Loucy (cell line): ENCODE measurements around the gene ORMDL3.
"Not testable (repeated sequence)": the region's sequence is repeated elsewhere in the genome, so short reads cannot be mapped to it uniquely, and the experiment has no call there.

ENCODE experiments used
- H2AFZ ChIP-seq: fragments of 200-600 bp; sonication (generic); 2 replicates; pipeline ENCODE4 v1.6.0; 2016; ENCODE audit warnings: antibody characterized with exemption, mild to moderate bottlenecking, low read length, moderate library complexity
- H3F3A ChIP-seq: fragments of 200-600 bp; 2 replicates; pipeline ENCODE4 v1.6.0; 2016; ENCODE audit warnings: antibody characterized with exemption, low read depth, mild to moderate bottlenecking
- H3K27me3 ChIP-seq: fragments of 200-600 bp; sonication (generic); 2 replicates; pipeline ENCODE4 v1.6.1; 2014; ENCODE audit warnings: low read length, mild to moderate bottlenecking; ENCODE audit not compliant: insufficient read depth, poor library complexity, severe bottlenecking
- H3K36me3 ChIP-seq: fragments of 200-600 bp; sonication (generic); 2 replicates; pipeline ENCODE4 v1.6.1; 2016; ENCODE audit warnings: low read length; ENCODE audit not compliant: insufficient read depth
- H3K4me1 ChIP-seq: fragments of 200-600 bp; sonication (generic); 2 replicates; pipeline ENCODE4 v1.5.1; 2014; ENCODE audit warnings: low read length, mild to moderate bottlenecking; ENCODE audit not compliant: insufficient read depth, poor library complexity, severe bottlenecking
- H3K4me2 ChIP-seq: fragments of 200-600 bp; sonication (generic); 2 replicates; pipeline ENCODE4 v1.6.0; 2014; ENCODE audit warnings: antibody characterized with exemption, low read length, low read depth, mild to moderate bottlenecking; ENCODE audit not compliant: poor library complexity, severe bottlenecking
- H3K4me3 ChIP-seq: fragments of 200-600 bp; sonication (generic); 2 replicates; pipeline ENCODE4 v1.5.1; 2014; ENCODE audit warnings: low read length, mild to moderate bottlenecking, mixed read lengths; ENCODE audit not compliant: poor library complexity, severe bottlenecking
- H3K79me2 ChIP-seq: fragments of 200-600 bp; sonication (generic); 2 replicates; pipeline ENCODE4 v1.6.1; 2014; ENCODE audit warnings: low read length; ENCODE audit not compliant: insufficient read depth
- H3K9ac ChIP-seq: fragments of 200-600 bp; sonication (generic); 2 replicates; pipeline ENCODE4 v1.6.0; 2014; ENCODE audit warnings: mild to moderate bottlenecking, low read depth, low read length, moderate library complexity; ENCODE audit not compliant: poor library complexity, severe bottlenecking
- H3K9me2 ChIP-seq: fragments of 200-600 bp; sonication (generic); replicated peaks from 2 replicates; pipeline ENCODE4 v1.6.1; 2016; ENCODE audit warnings: low read depth, low read length, mixed read lengths
- H3K9me3 ChIP-seq: fragments of 200-600 bp; sonication (generic); 2 replicates; pipeline ENCODE4 v1.6.1; 2014; ENCODE audit warnings: mild to moderate bottlenecking, antibody characterized with exemption, low read length, low read depth; ENCODE audit not compliant: insufficient read depth
- H4K20me1 ChIP-seq: fragments of 200-600 bp; sonication (generic); 2 replicates; pipeline ENCODE4 v1.6.0; 2014; ENCODE audit warnings: antibody characterized with exemption, low read length, mild to moderate bottlenecking; ENCODE audit not compliant: insufficient read depth, poor library complexity, severe bottlenecking
- CTCF ChIP-seq: fragments of 200-600 bp; sonication (generic); conservative IDR thresholded peaks from 2 replicates; pipeline ENCODE4 v1.5.1; 2014; ENCODE audit warnings: mild to moderate bottlenecking, antibody characterized with exemption, low read length
- EZH2phosphoT487 ChIP-seq: fragments of 200-600 bp; IDR thresholded peaks from 2 replicates; pipeline ENCODE4 v1.6.1; 2018; ENCODE audit warnings: antibody characterized with exemption, mild to moderate bottlenecking, moderate library complexity, borderline replicate concordance

Gene ORMDL3

GRCh38 chr17:39951924-39952679 is 24.7 kb upstream of the ORMDL3 start:
- peak overlapping the region; percentile 44 for H3K4me2 ChIP-seq
- H3K9ac ChIP-seq = no peak overlapping the region
- no peaks in the 10 kb centered on the region for H4K20me1 ChIP-seq
- no peaks in the 10 kb centered on the region for H3K79me2 ChIP-seq
- H2AFZ ChIP-seq = peak overlapping the region; percentile 42; the same call in 1 of the 2 replicates
- no peaks in the 10 kb centered on the region for H3K9me3 ChIP-seq
- peak overlapping the region; percentile 55 for H3K4me3 ChIP-seq
- no peaks in the 10 kb centered on the region for H3F3A ChIP-seq
- no peaks in the 10 kb centered on the region for H3K9me2 ChIP-seq
- H3K27me3 ChIP-seq = no peaks in the 10 kb centered on the region
- H3K4me1 ChIP-seq = peaks cover 16% of the 10 kb centered on the region
- no peaks in the 10 kb centered on the region for H3K36me3 ChIP-seq
- TF ChIP-seq CTCF (no peak), EZH2phosphoT487 (no peak)

- TF ChIP-seq CTCF (no peak), EZH2phosphoT487 (no peak)
- H3K9ac ChIP-seq = no peak overlapping the region
- no peak overlapping the region for H3K4me2 ChIP-seq
- H2AFZ ChIP-seq = no peak overlapping the region
- no peaks in the 10 kb centered on the region for H3F3A ChIP-seq
- no peaks in the 10 kb centered on the region for H3K36me3 ChIP-seq
- no peaks in the 10 kb centered on the region for H3K79me2 ChIP-seq
- H3K4me1 ChIP-seq = peaks cover 16% of the 10 kb centered on the region
- no peaks in the 10 kb centered on the region for H3K27me3 ChIP-seq
- H3K9me3 ChIP-seq = no peaks in the 10 kb centered on the region
- H3K4me3 ChIP-seq = no peak overlapping the region
- no peaks in the 10 kb centered on the region for H4K20me1 ChIP-seq
- no peaks in the 10 kb centered on the region for H3K9me2 ChIP-seq
Observed at GRCh38 chr17:39950871-39951348, 23.5 kb upstream of the ORMDL3 start.

GRCh38 chr17:39949028-39949427 is 21.6 kb upstream of the ORMDL3 start:
- Histone ChIP-seq H3K27me3 (no peaks in the 10 kb centered on the region), H3K4me3 (no peak overlapping the region), H3K4me1 (peaks cover 16% of the 10 kb centered on the region), H3F3A (no peaks in the 10 kb centered on the region), H3K9me3 (no peaks in the 10 kb centered on the region), H3K4me2 (peak overlapping the region; percentile 25), H3K79me2 (no peaks in the 10 kb centered on the region), H4K20me1 (no peaks in the 10 kb centered on the region), H2AFZ (peak overlapping the region; percentile 59; the same call in 1 of the 2 replicates), H3K9ac (no peak overlapping the region), H3K9me2 (no peaks in the 10 kb centered on the region), H3K36me3 (no peaks in the 10 kb centered on the region)
- TF ChIP-seq CTCF (no peak), EZH2phosphoT487 (no peak)

- Histone ChIP-seq H3K4me1 (peaks cover 16% of the 10 kb centered on the region), H3K4me2 (peak overlapping the region; percentile 25), H2AFZ (peak overlapping the region; percentile 59)
- not testable (repeated sequence) for H3K79me2 ChIP-seq, H4K20me1 ChIP-seq, H3K9me3 ChIP-seq, H3F3A ChIP-seq, H3K27me3 ChIP-seq, H3K9ac ChIP-seq, H3K36me3 ChIP-seq, H3K9me2 ChIP-seq, H3K4me3 ChIP-seq
Observed at GRCh38 chr17:39948489-39948828, 21.1 kb upstream of the ORMDL3 start.
